ENCODE results near the gene OR1F1.

DNA sequence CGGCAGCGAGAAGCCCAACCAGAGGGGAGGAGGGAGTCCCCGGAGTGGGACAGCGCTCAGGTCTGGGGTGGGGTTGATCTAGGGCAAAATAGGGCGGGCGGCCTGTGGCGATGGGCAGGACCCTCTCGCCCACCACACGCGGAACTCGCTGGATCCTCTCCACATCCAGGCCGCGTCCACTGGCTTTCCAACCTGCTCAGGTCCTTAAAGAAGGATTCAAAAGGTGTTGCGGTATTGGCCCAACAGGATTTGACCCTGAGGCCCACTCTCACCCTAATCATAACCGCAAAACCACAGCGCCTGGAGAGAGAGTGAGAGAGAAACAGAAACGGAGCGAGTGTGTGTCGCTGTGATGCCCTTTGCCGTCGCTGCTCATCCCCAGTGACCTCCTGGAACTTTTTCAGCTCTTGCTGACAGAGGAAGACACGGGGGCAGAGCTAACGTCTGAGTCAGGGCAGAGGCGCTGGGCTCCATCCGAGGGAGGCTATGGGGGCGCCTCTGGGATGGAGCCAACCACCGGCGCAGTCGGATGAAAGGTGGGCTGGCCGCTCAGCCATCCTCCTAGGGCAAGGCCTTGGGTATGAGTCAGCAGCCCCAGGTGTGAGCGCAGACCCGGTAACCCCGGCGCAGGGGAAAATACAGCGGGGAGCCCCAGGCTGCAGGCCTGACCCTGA lies 16.7 kb upstream of the OR1F1 start:
- TF ChIP-seq BHLHE40 (IDR thresholded peaks at IDR 0.05; ENCODE audit: low read length) (no peak), ZBTB8A (IDR thresholded peaks at IDR 0.05; ENCODE audit: partially characterized antibody) (no peak), NR2C2 (CRISPR knock-in tag; IDR thresholded peaks at IDR 0.05) (no peak), NR2C2 (tag; IDR thresholded peaks at IDR 0.05) (no peak), ZBTB33 (CRISPR knock-in tag; IDR thresholded peaks at IDR 0.05) (0 out of 2 replicates have a peak, but pooled peaks have one; percentile 41), JUND (IDR thresholded peaks at IDR 0.05; ENCODE audit: borderline replicate concordance, low read depth, low read length) (no peak), JUND (tag; IDR thresholded peaks at IDR 0.05; ENCODE audit: borderline replicate concordance, low read depth, low read length) (no peak), RBM34 (IDR thresholded peaks at IDR 0.05; ENCODE audit: borderline replicate concordance, insufficient read depth, low read length) (no peak), CTCF (IDR thresholded peaks at IDR 0.05 in 2 of 3, conservative IDR thresholded peaks at IDR 0.05 in 1 of 3; ENCODE audit: insufficient read depth in 2 of 3, low read depth in 1 of 3, low read length in 3 of 3) (no peak)
